ENCODE data around the gene HENMT1. TPM values are rescaled to one million over a fixed set of nuclear protein-coding genes. Genes with fewer than 3 reads are reported as not detected.
"Not testable (repeated sequence)": the region's sequence is repeated elsewhere in the genome, so short reads cannot be mapped to it uniquely, and the experiment has no call there.

The HENMT1 gene
- total RNA-seq, 1 donor from 2014 or later: 5.9 TPM

DNA sequence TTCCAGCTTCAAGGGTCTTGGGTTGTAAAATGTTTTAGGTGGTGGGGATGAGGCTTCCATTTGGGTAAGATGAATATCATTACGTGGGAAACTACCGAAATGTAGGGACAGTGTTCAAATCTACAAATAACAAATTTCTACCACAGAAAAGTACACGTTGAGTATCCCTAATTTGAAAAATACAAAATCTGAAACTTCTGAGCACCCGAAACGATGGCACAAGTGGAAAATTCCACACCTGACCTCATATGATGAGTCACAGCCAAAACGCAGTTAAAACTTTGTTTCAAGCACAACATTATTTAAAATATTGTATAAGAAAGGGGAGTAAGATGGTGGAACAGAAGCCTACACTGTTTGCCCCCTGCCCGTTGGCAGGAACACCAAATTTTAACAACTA lies 8.8 kb upstream of the HENMT1 start:
- no peaks in the 10 kb centered on the region for H3K27me3 Mint-ChIP-seq
- no peak for DNase-seq (ENCODE audit: low spot score, unreplicated experiment)
- TF ChIP-seq, protein P1, sequence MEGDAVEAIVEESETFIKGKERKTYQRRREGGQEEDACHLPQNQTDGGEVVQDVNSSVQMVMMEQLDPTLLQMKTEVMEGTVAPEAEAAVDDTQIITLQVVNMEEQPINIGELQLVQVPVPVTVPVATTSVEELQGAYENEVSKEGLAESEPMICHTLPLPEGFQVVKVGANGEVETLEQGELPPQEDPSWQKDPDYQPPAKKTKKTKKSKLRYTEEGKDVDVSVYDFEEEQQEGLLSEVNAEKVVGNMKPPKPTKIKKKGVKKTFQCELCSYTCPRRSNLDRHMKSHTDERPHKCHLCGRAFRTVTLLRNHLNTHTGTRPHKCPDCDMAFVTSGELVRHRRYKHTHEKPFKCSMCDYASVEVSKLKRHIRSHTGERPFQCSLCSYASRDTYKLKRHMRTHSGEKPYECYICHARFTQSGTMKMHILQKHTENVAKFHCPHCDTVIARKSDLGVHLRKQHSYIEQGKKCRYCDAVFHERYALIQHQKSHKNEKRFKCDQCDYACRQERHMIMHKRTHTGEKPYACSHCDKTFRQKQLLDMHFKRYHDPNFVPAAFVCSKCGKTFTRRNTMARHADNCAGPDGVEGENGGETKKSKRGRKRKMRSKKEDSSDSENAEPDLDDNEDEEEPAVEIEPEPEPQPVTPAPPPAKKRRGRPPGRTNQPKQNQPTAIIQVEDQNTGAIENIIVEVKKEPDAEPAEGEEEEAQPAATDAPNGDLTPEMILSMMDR (IDR thresholded peaks at IDR 0.05; ENCODE audit: unreplicated experiment): no peak
- H3K4me1 Mint-ChIP-seq (ENCODE audit: low read depth): no peaks in the 10 kb centered on the region
- H3K36me3 Mint-ChIP-seq (ENCODE audit: insufficient read depth): peaks cover 2% of the 10 kb centered on the region
- H3K9me3 Mint-ChIP-seq (ENCODE audit: low read depth): peaks cover 14% of the 10 kb centered on the region
- no peak overlapping the region for H3K27ac Mint-ChIP-seq
- no peak overlapping the region for H3K4me3 Mint-ChIP-seq (ENCODE audit: low read depth)

DNA sequence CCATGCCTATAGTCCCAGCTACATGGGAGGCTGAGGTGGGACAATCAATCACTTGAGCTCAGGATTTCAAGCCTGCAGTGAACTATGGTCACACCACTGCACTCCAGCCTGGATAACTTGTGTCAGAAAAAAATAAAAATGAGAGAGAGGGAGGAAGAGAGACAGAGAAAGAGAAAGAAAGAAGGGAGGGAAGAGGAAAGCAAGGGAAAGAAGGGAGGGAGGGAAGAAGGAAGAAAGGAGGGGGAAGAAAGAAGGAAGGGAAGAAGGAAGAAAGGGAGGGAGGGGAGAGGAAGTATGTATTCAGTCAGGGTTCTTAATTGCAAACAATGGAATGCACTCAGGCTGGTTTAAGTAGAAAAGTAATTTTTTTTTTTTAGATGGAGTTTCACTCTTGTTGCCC lies 7.9 kb upstream of the HENMT1 start:
- Mint-ChIP-seq H3K4me1 (ENCODE audit: low read depth) (no peaks in the 10 kb centered on the region), H3K9me3 (ENCODE audit: low read depth) (peaks cover 10% of the 10 kb centered on the region), H3K27ac (no peak overlapping the region), H3K27me3 (no peaks in the 10 kb centered on the region), H3K36me3 (ENCODE audit: insufficient read depth) (no peaks in the 10 kb centered on the region), H3K4me3 (ENCODE audit: low read depth) (no peak overlapping the region)
- DNase-seq (ENCODE audit: low spot score, unreplicated experiment): no peak
- TF ChIP-seq, protein P1 (IDR thresholded peaks at IDR 0.05; ENCODE audit: unreplicated experiment): no peak

DNA sequence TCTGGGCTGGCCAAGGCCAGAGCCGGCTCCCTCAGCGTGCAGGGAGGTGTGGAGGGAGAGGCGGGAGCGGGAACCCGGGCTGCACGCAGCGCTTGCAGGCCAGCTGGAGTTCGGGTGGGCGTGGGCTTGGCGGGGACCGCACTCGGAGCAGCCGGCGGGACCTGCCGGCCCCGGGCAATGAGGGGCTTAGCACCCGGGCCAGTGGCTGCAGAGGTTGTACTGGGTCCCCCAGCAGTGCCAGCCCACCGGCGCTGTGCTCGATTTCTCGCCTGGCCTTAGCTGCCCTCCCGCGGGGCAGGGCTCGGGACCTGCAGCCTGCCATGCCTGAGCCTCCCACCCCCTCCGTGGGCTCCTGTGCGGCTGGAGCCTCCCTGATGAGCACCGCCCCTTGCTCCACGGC lies 6.5 kb upstream of the HENMT1 start:
- not testable (repeated sequence) for H3K9me3 Mint-ChIP-seq (ENCODE audit: low read depth); H3K36me3 Mint-ChIP-seq (ENCODE audit: insufficient read depth); H3K4me3 Mint-ChIP-seq (ENCODE audit: low read depth); H3K4me1 Mint-ChIP-seq (ENCODE audit: low read depth); H3K27ac Mint-ChIP-seq; DNase-seq (ENCODE audit: low spot score, unreplicated experiment)
- peaks cover 10% of the 10 kb centered on the region for H3K27me3 Mint-ChIP-seq

DNA sequence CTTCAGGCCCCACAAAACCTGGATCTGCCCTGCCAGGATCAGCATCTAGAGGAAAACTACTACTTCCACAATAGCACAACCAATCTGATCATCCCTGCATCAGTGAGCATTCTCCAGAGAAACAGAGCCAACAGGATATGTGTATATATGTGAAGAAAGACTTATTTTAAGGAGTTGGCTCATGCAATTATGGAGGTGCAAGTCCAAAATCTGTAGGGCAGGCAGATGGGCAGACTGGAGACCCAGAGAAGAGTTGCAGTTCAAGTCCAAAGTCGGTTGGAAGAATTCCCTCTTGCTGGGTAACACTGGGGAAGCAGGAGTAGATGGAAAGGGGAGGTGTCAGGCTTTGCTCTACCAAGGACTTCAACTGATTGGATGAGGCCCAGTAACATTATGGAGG lies 4.9 kb upstream of the HENMT1 start:
- Mint-ChIP-seq H3K9me3 (ENCODE audit: low read depth) (no peaks in the 10 kb centered on the region), H3K27ac (no peak overlapping the region), H3K27me3 (peaks cover 11% of the 10 kb centered on the region), H3K36me3 (ENCODE audit: insufficient read depth) (no peaks in the 10 kb centered on the region), H3K4me1 (ENCODE audit: low read depth) (no peaks in the 10 kb centered on the region), H3K4me3 (ENCODE audit: low read depth) (no peak overlapping the region)
- TF ChIP-seq, protein P1 (IDR thresholded peaks at IDR 0.05; ENCODE audit: unreplicated experiment): no peak
- DNase-seq (ENCODE audit: low spot score, unreplicated experiment): no peak

DNA sequence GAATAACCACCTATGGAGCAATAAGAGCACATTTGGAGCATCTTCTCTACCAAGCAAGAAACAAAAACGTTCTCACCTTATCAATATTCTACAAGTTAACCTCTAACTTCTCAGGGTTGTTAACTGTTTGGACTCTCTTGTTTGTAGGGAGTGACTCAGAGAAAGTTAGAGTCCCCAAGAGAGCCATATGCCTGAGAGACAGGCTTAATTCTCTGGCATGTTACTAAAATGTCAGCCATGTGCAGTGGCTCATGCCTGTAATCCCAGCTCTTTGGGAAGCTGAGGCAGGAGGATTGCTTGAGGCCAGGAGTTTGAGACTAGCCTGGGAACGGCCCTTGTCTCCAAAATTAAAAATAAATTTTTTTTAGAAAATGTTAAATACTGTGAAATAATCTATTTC lies 4.2 kb upstream of the HENMT1 start:
- Mint-ChIP-seq H3K27me3 (peaks cover 11% of the 10 kb centered on the region), H3K27ac (no peak overlapping the region), H3K36me3 (ENCODE audit: insufficient read depth) (no peaks in the 10 kb centered on the region), H3K4me3 (ENCODE audit: low read depth) (no peak overlapping the region), H3K9me3 (ENCODE audit: low read depth) (peaks cover 4% of the 10 kb centered on the region), H3K4me1 (ENCODE audit: low read depth) (no peaks in the 10 kb centered on the region)
- no peak for DNase-seq (ENCODE audit: low spot score, unreplicated experiment)
- TF ChIP-seq, protein P1 (IDR thresholded peaks at IDR 0.05; ENCODE audit: unreplicated experiment): no peak

DNA sequence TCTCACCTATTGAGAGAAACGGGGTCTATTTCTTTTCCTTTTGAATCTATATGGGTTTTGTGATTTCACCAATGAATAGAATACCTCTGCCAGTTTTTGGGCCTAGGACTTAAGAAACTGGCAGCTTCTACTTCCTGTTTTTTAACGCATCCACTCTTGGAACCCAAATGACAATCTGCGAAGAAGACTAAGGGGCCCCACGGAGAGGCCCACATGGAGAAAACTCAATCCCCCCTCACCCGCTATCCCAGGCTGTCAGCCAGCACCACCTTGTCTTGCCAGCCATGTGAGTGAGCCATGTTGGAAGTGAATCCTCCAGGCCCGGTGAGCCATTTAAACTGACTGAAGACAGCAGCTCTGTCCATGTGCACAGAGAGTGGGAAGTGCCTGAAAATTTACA lies 3.6 kb upstream of the HENMT1 start:
- no peak overlapping the region for H3K27ac Mint-ChIP-seq
- H3K9me3 Mint-ChIP-seq (ENCODE audit: low read depth): peaks cover 5% of the 10 kb centered on the region
- no peak for DNase-seq (ENCODE audit: low spot score, unreplicated experiment)
- TF ChIP-seq, protein P1 (IDR thresholded peaks at IDR 0.05; ENCODE audit: unreplicated experiment): no peak
- H3K4me3 Mint-ChIP-seq (ENCODE audit: low read depth): no peak overlapping the region
- H3K4me1 Mint-ChIP-seq (ENCODE audit: low read depth): no peaks in the 10 kb centered on the region
- H3K36me3 Mint-ChIP-seq (ENCODE audit: insufficient read depth): no peaks in the 10 kb centered on the region
- peaks cover 13% of the 10 kb centered on the region for H3K27me3 Mint-ChIP-seq
